ENCODE measurements around the gene IL1F10.

DNA sequence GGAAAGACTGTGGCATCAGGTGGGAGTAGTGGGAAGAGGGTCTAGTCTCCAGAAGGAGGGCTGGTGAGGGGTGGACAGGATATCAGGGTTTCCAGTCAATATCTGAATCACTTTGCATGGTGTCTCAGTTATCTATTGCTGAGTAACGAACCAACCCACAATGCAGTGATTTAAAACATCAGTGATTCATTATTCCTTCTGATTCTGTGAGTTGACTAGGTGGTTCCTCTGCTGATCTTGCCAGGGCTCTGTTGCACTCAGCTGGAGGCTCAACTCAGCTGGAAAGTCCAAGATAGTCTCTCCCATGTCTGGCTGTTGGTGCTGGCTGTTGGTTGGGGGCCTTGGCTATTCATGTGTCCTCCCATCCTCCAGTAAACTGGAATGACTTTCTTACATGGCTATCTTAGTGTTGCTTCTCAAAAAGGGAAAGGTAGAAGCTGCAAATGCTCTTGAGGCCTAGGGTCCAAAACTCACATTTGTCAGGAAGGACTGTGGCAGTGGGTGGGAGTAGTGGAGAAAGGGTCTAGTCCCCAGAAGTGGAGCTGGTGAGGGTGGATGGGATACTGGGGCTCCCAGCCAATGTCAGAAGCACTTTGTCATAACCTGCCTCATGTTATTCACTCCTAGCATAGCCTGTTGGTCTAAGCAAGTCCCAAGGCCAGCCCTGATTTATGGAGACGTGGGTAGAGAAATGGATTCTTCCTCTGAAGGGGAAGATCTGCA lies 13.9 kb downstream of the IL1F10 start:
- no peak for TF ChIP-seq CTCF (IDR thresholded peaks at IDR 0.05; ENCODE audit: low read depth, low read length, poor library complexity, severe bottlenecking)
- TF ChIP-seq EZH2phosphoT487 (IDR thresholded peaks at IDR 0.05; ENCODE audit: borderline replicate concordance, low read length), result no peak

All from DOHH2 (cell line).